ENCODE results near the gene OTUB1.
A peak's percentile ranks its signal among the peaks of the same experiment; 100 is the strongest.

Gene OTUB1

GRCh38 chr11:63986156-63986931 lies at the start of gene OTUB1:
OTUB1 (plus strand) TSS chr11:63986438; CDS start chr11:63986457, 19 bp downstream.
- H3K27ac ChIP-seq = peak within 1 kb of the TSS; percentile 75
- H3K36me3 ChIP-seq (ENCODE audit: control insufficient read depth, insufficient read depth, low read length) = no peaks in the 10 kb centered on the region

GRCh38 chr11:63937713-63938478 lies 48.3 kb upstream of the OTUB1 start:
- TF ChIP-seq CTCF (IDR thresholded peaks at IDR 0.05) = no peak
- Histone ChIP-seq H3K4me2 (ENCODE audit: low read length) (peak overlapping the region; percentile 82), H3K4me3 (ENCODE audit: low read depth, low read length) (peak overlapping the region; percentile 49)

More at GRCh38 chr11:63986156-63986931, at the start of gene OTUB1:
- Histone ChIP-seq H2AFZ (peak within 1 kb of the TSS; percentile 76), H3K9ac (peak within 1 kb of the TSS; percentile 5), H3K27me3 (ENCODE audit: control insufficient read depth, insufficient read depth, low read length) (no peaks in the 10 kb centered on the region), H3K79me2 (peaks cover 19% of the 10 kb centered on the region), H3K4me3 (ENCODE audit: low read depth, low read length) (peak within 1 kb of the TSS; percentile 75), H3K9me3 (ENCODE audit: control insufficient read depth, low read length) (no peaks in the 10 kb centered on the region), H3K4me2 (ENCODE audit: low read length) (peak within 1 kb of the TSS; percentile 86), H3K4me1 (no peaks in the 10 kb centered on the region)
- TF ChIP-seq CTCF (IDR thresholded peaks at IDR 0.05) = no peak

GRCh38 chr11:63938479-63939396 lies 47.5 kb upstream of the OTUB1 start, which contains the start of gene NAA40:
NAA40 (plus strand) TSS chr11:63939002; CDS start chr11:63939097, 95 bp downstream.
- peak within 1 kb of the TSS; percentile 58 for H3K27ac ChIP-seq
- peak within 1 kb of the TSS; percentile 82 for H3K4me2 ChIP-seq (ENCODE audit: low read length)
- H3K4me3 ChIP-seq (ENCODE audit: low read depth, low read length) = peak within 1 kb of the TSS; percentile 62
- peaks cover 3% of the 10 kb centered on the region for H3K4me1 ChIP-seq
- H3K27me3 ChIP-seq (ENCODE audit: control insufficient read depth, insufficient read depth, low read length) = no peaks in the 10 kb centered on the region
- TF ChIP-seq CTCF (IDR thresholded peaks at IDR 0.05) = no peak
- peaks cover 3% of the 10 kb centered on the region for H3K79me2 ChIP-seq
- peak within 1 kb of the TSS; percentile 79 for H2AFZ ChIP-seq
- peak within 1 kb of the TSS; percentile 37 for H3K9ac ChIP-seq
- H3K9me3 ChIP-seq (ENCODE audit: control insufficient read depth, low read length) = no peaks in the 10 kb centered on the region
- no peaks in the 10 kb centered on the region for H3K36me3 ChIP-seq (ENCODE audit: control insufficient read depth, insufficient read depth, low read length)

More at GRCh38 chr11:63937713-63938478, 48.3 kb upstream of the OTUB1 start:
- Histone ChIP-seq H3K27ac (peak overlapping the region; percentile 58), H3K9ac (no peak overlapping the region), H3K36me3 (ENCODE audit: control insufficient read depth, insufficient read depth, low read length) (no peaks in the 10 kb centered on the region), H3K9me3 (ENCODE audit: control insufficient read depth, low read length) (no peaks in the 10 kb centered on the region), H2AFZ (peak overlapping the region; percentile 79), H3K79me2 (no peaks in the 10 kb centered on the region), H3K27me3 (ENCODE audit: control insufficient read depth, insufficient read depth, low read length) (no peaks in the 10 kb centered on the region), H3K4me1 (peaks cover 3% of the 10 kb centered on the region)

- peak overlapping the region; percentile 82 for H3K4me2 ChIP-seq (ENCODE audit: low read length)
- no peaks in the 10 kb centered on the region for H3K9me3 ChIP-seq (ENCODE audit: control insufficient read depth, low read length)
- H3K27me3 ChIP-seq (ENCODE audit: control insufficient read depth, insufficient read depth, low read length) = no peaks in the 10 kb centered on the region
- peaks cover 3% of the 10 kb centered on the region for H3K79me2 ChIP-seq
- peak overlapping the region; percentile 37 for H3K9ac ChIP-seq
- peak overlapping the region; percentile 62 for H3K4me3 ChIP-seq (ENCODE audit: low read depth, low read length)
- no peaks in the 10 kb centered on the region for H3K36me3 ChIP-seq (ENCODE audit: control insufficient read depth, insufficient read depth, low read length)
- no peak for TF ChIP-seq CTCF (IDR thresholded peaks at IDR 0.05)
- peaks cover 3% of the 10 kb centered on the region for H3K4me1 ChIP-seq
- H2AFZ ChIP-seq = peak overlapping the region; percentile 53
- peak overlapping the region; percentile 56 for H3K27ac ChIP-seq
Observed at GRCh38 chr11:63939397-63939891, 46.8 kb upstream of the OTUB1 start.
